Activated CD8-positive, alpha-beta T cell treated with anti-CD3 and anti-CD28 coated beads for 36 hours (primary cell): ENCODE results near the gene NRTN. TPM values are rescaled to one million over a fixed set of nuclear protein-coding genes. Genes with fewer than 3 reads are reported as not detected.

Experiments used
- ATAC-seq: fragments of 200-7000 bp; cut with Tn5 transposase; one replicate; pipeline ENCODE4 v1.10.0; 2021; ENCODE audit warnings: mild to moderate bottlenecking, moderate library complexity
- CTCF ChIA-PET: fragments of 350-600 bp; sonication (Branson Sonifier 250); formaldehyde crosslinking; loops from one replicate; lab custom pipeline; 2021; ENCODE audit warnings: antibody characterized with exemption; lab: Charles Lee
- POLR2A ChIA-PET: fragments of 350-600 bp; sonication (Branson Sonifier 250); formaldehyde crosslinking; loops from one replicate; lab custom pipeline; 2021; ENCODE audit warnings: antibody characterized with exemption; lab: Charles Lee
- DNase-seq: peaks from one replicate; pipeline ENCODE4 v3.0.0-alpha.2; 2020
- H3K27ac Mint-ChIP-seq: one replicate; pipeline ENCODE4 v1.8.0; 2021; ENCODE audit warnings: mild to moderate bottlenecking, mixed read lengths
- H3K27me3 Mint-ChIP-seq: one replicate; pipeline ENCODE4 v1.8.0; 2021; ENCODE audit warnings: mixed read lengths
- H3K36me3 Mint-ChIP-seq: one replicate; pipeline ENCODE4 v1.8.0; 2021; ENCODE audit warnings: low read depth, mixed read lengths
- H3K4me1 Mint-ChIP-seq: one replicate; pipeline ENCODE4 v1.8.0; 2021; ENCODE audit warnings: low read depth, mixed read lengths
- H3K4me3 Mint-ChIP-seq: one replicate; pipeline ENCODE4 v1.8.0; 2021; ENCODE audit warnings: mild to moderate bottlenecking, moderate library complexity, mixed read lengths
- H3K9me3 Mint-ChIP-seq: one replicate; pipeline ENCODE4 v1.8.0; 2021; ENCODE audit warnings: mixed read lengths
- intact Hi-C: fragments of 100-400 bp; cut with micrococcal nuclease; formaldehyde crosslinking; loops from one replicate; pipeline ENCODE4 v1.10.0; 2022
- total RNA-seq, 2 experiments: library from RNA; stranded (reverse); gene quantifications; one replicate each; pipeline ENCODE4 v1.2.3, GENCODE V29; 2021
- TF ChIP-seq, protein P1 (sequence below): fragments of 200-600 bp; IDR thresholded peaks from one replicate; pipeline ENCODE4 v1.8.0; 2022; ENCODE audit warnings: antibody characterized with exemption, mild to moderate bottlenecking

NRTN gene
- total RNA-seq, 2 experiments from 2014 or later, result 0.72 TPM; not detected in 1

GRCh38 chr19:5806133-5806489, 1.2 kb downstream of the NRTN start:
- intact Hi-C loops, result loop anchor here (10.0 kb wide), 1 partner anchor 99 kb away; the partner anchor contains the start of genes NDUFA11 and VMAC
- DNase-seq (no peak), ATAC-seq (no peak)
- ChIA-PET CTCF (interaction anchor here (1.1 to 1.6 kb wide), 3 partner anchors 22 to 216 kb away, joined by 3 to 8 read pairs (median 4); no protein-coding TSS in a partner anchor), POLR2A (no interaction called here)
- Mint-ChIP-seq H3K4me1 (peaks cover 22% of the 10 kb centered on the region), H3K9me3 (no peaks in the 10 kb centered on the region), H3K36me3 (no peaks in the 10 kb centered on the region), H3K27ac (no peak overlapping the region), H3K4me3 (no peak overlapping the region), H3K27me3 (peaks cover 13% of the 10 kb centered on the region)
- TF ChIP-seq, protein P1, sequence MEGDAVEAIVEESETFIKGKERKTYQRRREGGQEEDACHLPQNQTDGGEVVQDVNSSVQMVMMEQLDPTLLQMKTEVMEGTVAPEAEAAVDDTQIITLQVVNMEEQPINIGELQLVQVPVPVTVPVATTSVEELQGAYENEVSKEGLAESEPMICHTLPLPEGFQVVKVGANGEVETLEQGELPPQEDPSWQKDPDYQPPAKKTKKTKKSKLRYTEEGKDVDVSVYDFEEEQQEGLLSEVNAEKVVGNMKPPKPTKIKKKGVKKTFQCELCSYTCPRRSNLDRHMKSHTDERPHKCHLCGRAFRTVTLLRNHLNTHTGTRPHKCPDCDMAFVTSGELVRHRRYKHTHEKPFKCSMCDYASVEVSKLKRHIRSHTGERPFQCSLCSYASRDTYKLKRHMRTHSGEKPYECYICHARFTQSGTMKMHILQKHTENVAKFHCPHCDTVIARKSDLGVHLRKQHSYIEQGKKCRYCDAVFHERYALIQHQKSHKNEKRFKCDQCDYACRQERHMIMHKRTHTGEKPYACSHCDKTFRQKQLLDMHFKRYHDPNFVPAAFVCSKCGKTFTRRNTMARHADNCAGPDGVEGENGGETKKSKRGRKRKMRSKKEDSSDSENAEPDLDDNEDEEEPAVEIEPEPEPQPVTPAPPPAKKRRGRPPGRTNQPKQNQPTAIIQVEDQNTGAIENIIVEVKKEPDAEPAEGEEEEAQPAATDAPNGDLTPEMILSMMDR, result peak; percentile 44

DNA sequence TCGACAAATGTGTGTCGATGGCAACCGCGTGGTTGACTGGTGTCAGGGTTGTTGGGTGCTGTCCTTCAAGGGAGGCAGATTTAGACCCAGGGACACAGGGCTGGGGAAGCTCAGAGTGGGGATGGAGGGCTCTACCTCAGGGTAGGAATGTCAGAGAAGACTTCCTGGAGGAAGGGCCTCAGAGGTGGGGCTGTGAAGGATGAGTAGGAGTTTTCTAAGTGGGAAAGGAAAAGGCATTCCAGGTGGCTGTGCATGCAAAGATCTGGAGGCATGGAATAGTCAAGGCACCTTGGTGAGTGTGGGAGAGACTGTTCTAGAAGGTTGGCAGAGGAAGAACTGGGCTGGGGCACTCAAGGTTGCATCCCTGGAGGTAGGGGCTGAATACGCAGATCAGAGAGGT, 2.0 kb downstream of the NRTN start:
- ChIA-PET CTCF (interaction anchor here (1.1 to 1.6 kb wide), 4 partner anchors 21 to 216 kb away, joined by 3 to 8 read pairs (median 4); no protein-coding TSS in a partner anchor), POLR2A (no interaction called here)
- H3K4me3 Mint-ChIP-seq, result no peak overlapping the region

GRCh38 chr19:5808120-5808816, 3.4 kb downstream of the NRTN start:
- peaks cover 6% of the 10 kb centered on the region for H3K27me3 Mint-ChIP-seq
- H3K4me3 Mint-ChIP-seq, result no peak overlapping the region
- intact Hi-C loops, result loop anchor here (10.0 kb wide), 1 partner anchor 97 kb away; the partner anchor contains the start of genes NDUFA11 and VMAC
- ATAC-seq (no peak), DNase-seq (no peak)
- H3K4me1 Mint-ChIP-seq, result peaks cover 12% of the 10 kb centered on the region
- no peaks in the 10 kb centered on the region for H3K36me3 Mint-ChIP-seq
- TF ChIP-seq, protein P1, result no peak
- no peak overlapping the region for H3K27ac Mint-ChIP-seq
- POLR2A ChIA-PET, result interaction anchor here (0.6 to 1.0 kb wide), 2 partner anchors 20 to 96 kb away, joined by 3 read pairs; no protein-coding TSS in a partner anchor
- no peaks in the 10 kb centered on the region for H3K9me3 Mint-ChIP-seq
- CTCF ChIA-PET, result interaction anchor here (0.8 to 1.9 kb wide), 5 partner anchors 15 to 221 kb away, joined by 3 to 8 read pairs (median 3); no protein-coding TSS in a partner anchor

More for the DNA sequence above, 2.0 kb downstream of the NRTN start:
- DNase-seq (no peak), ATAC-seq (no peak)
- Mint-ChIP-seq H3K4me1 (peaks cover 19% of the 10 kb centered on the region), H3K27ac (no peak overlapping the region), H3K27me3 (peaks cover 9% of the 10 kb centered on the region), H3K9me3 (no peaks in the 10 kb centered on the region), H3K36me3 (no peaks in the 10 kb centered on the region)
- intact Hi-C loops, result loop anchor here (10.0 kb wide), 1 partner anchor 98 kb away; the partner anchor contains the start of genes NDUFA11 and VMAC
- TF ChIP-seq, protein P1, result no peak

DNA sequence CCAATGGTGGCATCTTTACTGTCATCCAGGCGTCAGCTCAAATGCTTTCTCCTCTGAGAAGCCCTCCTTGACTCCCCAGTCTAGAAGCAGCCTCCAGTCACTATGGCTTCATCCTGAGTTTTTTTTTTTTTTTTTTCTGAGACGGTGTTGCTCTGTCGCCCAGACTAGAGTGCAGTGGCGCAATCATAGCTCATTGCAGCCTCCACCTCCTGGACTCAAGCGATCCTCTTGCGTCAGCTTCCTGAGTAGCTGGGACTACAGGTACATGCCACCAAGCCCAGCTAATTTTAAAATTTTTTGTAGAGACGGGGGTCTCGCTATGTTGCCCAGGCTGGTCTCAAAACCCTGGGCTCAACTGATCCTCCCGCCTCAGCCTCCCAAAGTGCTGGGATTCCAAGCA, 4.2 kb downstream of the NRTN start:
- Mint-ChIP-seq H3K36me3 (no peaks in the 10 kb centered on the region), H3K4me3 (no peak overlapping the region), H3K27me3 (peaks cover 5% of the 10 kb centered on the region), H3K4me1 (peaks cover 6% of the 10 kb centered on the region), H3K27ac (no peak overlapping the region), H3K9me3 (no peaks in the 10 kb centered on the region)
- ATAC-seq (no peak), DNase-seq (no peak)
- POLR2A ChIA-PET, result no interaction called here
- CTCF ChIA-PET, result interaction anchor here (1.2 to 1.9 kb wide), 2 partner anchors 84 to 213 kb away, joined by 4 to 8 read pairs; no protein-coding TSS in a partner anchor
- TF ChIP-seq, protein P1, result no peak
- intact Hi-C loops, result loop anchor here (10.0 kb wide), 1 partner anchor 96 kb away; the partner anchor contains the start of genes NDUFA11 and VMAC

DNA sequence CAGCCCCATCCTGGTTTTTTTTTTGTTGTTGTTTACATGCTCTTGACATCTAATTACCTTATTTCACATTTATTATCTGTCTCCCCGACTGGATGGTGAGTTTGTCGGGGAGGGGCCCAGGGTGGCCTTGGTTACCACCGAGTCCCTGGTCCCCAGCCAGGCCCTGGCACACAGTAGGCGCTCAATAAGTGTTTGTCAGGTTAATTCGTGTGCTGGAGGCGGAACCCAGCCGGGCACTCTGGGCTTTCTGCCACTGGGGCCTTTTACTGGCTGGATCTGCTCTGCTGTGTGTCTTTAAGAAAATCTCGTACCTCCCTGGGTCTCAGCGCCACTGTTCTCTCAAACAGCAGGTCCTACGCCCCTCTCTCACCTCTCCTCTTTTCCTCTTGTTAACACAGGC, 4.6 kb downstream of the NRTN start:
- H3K4me3 Mint-ChIP-seq, result no peak overlapping the region
- CTCF ChIA-PET, result interaction anchor here (1.9 kb wide), 1 partner anchor 213 kb away, joined by 8 read pairs; no protein-coding TSS in a partner anchor
- no peaks in the 10 kb centered on the region for H3K9me3 Mint-ChIP-seq
- intact Hi-C loops, result loop anchor here (10.0 kb wide), 1 partner anchor 95 kb away; the partner anchor contains the start of genes NDUFA11 and VMAC
- H3K27me3 Mint-ChIP-seq, result peaks cover 3% of the 10 kb centered on the region
- ATAC-seq (no peak), DNase-seq (no peak)
- no peak overlapping the region for H3K27ac Mint-ChIP-seq
- peaks cover 2% of the 10 kb centered on the region for H3K4me1 Mint-ChIP-seq
- no peaks in the 10 kb centered on the region for H3K36me3 Mint-ChIP-seq
- POLR2A ChIA-PET, result no interaction called here
- TF ChIP-seq, protein P1, result no peak
